ENCODE results near the gene NDUFS4. TPM values are rescaled to one million over a fixed set of nuclear protein-coding genes. Genes with fewer than 3 reads are reported as not detected.

The NDUFS4 gene
- total RNA-seq, 3 donors from 2014 or later (not counting 1 experiment from before 2014, with no cell fraction given): 22.4 to 33.1 (median 25.7) TPM

GRCh38 chr5:53580547-53580946, 20.1 kb downstream of the NDUFS4 start:
- no peaks in the 10 kb centered on the region for H3K9me3 Mint-ChIP-seq
- H3K36me3 Mint-ChIP-seq: no peaks in the 10 kb centered on the region
- no peak overlapping the region for H3K27ac ChIP-seq (ENCODE audit: low read length)
- DNase-seq: no peak
- no peaks in the 10 kb centered on the region for H3K27me3 Mint-ChIP-seq (ENCODE audit: low read depth in 2 of 2)
- TF ChIP-seq CTCF (IDR thresholded peaks at IDR 0.05): no peak
- H3K27me3 ChIP-seq (ENCODE audit: control insufficient read depth, insufficient read depth, low read length): no peaks in the 10 kb centered on the region
- no peak overlapping the region for H3K4me3 Mint-ChIP-seq
- no peaks in the 10 kb centered on the region for H3K4me1 ChIP-seq (ENCODE audit: control insufficient read depth, insufficient read depth, low read length)
- WGBS (ENCODE audit: insufficient coverage): 95% methylated on average over 7 of the region's 7 CpGs
- H3K4me1 Mint-ChIP-seq: peaks cover 41 to 47% of the 10 kb centered on the region in 2 donors
- no peaks in the 10 kb centered on the region for H3K36me3 ChIP-seq (ENCODE audit: control insufficient read depth, insufficient read depth, low read length)
- intact Hi-C loops (cut with micrococcal nuclease): no loop called here
- H3K4me3 ChIP-seq (ENCODE audit: low read length): no peak overlapping the region
- no peak overlapping the region for H3K27ac Mint-ChIP-seq
- H3K9me3 ChIP-seq (ENCODE audit: control insufficient read depth, insufficient read depth, low read length): no peaks in the 10 kb centered on the region
- ATAC-seq: no peak

GRCh38 chr5:53582225-53582624, 21.8 kb downstream of the NDUFS4 start:
- Mint-ChIP-seq H3K36me3 (no peaks in the 10 kb centered on the region), H3K27me3 (ENCODE audit: low read depth in 2 of 2) (no peaks in the 10 kb centered on the region), H3K4me1 (peaks cover 31 to 35% of the 10 kb centered on the region in 2 donors), H3K9me3 (no peaks in the 10 kb centered on the region), H3K27ac (no peak overlapping the region), H3K4me3 (no peak overlapping the region)
- Histone ChIP-seq H3K4me1 (ENCODE audit: control insufficient read depth, insufficient read depth, low read length) (no peaks in the 10 kb centered on the region), H3K36me3 (ENCODE audit: control insufficient read depth, insufficient read depth, low read length) (no peaks in the 10 kb centered on the region), H3K9me3 (ENCODE audit: control insufficient read depth, insufficient read depth, low read length) (no peaks in the 10 kb centered on the region), H3K27me3 (ENCODE audit: control insufficient read depth, insufficient read depth, low read length) (no peaks in the 10 kb centered on the region), H3K27ac (ENCODE audit: low read length) (no peak overlapping the region), H3K4me3 (ENCODE audit: low read length) (no peak overlapping the region)
- ATAC-seq (no peak), DNase-seq (no peak)
- intact Hi-C loops (cut with micrococcal nuclease): no loop called here
- WGBS (ENCODE audit: insufficient coverage): 81% methylated on average over 4 of the region's 4 CpGs
- TF ChIP-seq CTCF (IDR thresholded peaks at IDR 0.05): no peak

- no peaks in the 10 kb centered on the region for H3K9me3 ChIP-seq (ENCODE audit: control insufficient read depth, insufficient read depth, low read length)
- Mint-ChIP-seq H3K4me1 (peaks cover 42 to 73% of the 10 kb centered on the region in 2 donors), H3K36me3 (no peaks in the 10 kb centered on the region), H3K27ac (peak overlapping the region in 1 of 2 donors; percentile 27), H3K27me3 (ENCODE audit: low read depth in 2 of 2) (no peaks in the 10 kb centered on the region), H3K4me3 (no peak overlapping the region), H3K9me3 (no peaks in the 10 kb centered on the region)
- TF ChIP-seq CTCF (IDR thresholded peaks at IDR 0.05): no peak
- no peak for ATAC-seq
- no peak for DNase-seq
- intact Hi-C loops (cut with micrococcal nuclease): no loop called here
- H3K36me3 ChIP-seq (ENCODE audit: control insufficient read depth, insufficient read depth, low read length): peaks cover 2% of the 10 kb centered on the region
- no peaks in the 10 kb centered on the region for H3K27me3 ChIP-seq (ENCODE audit: control insufficient read depth, insufficient read depth, low read length)
- WGBS (ENCODE audit: insufficient coverage): no CpG with 5 or more reads among the region's 1 CpG
- H3K4me3 ChIP-seq (ENCODE audit: low read length): no peak overlapping the region
- H3K4me1 ChIP-seq (ENCODE audit: control insufficient read depth, insufficient read depth, low read length): peaks cover 2% of the 10 kb centered on the region
- H3K27ac ChIP-seq (ENCODE audit: low read length): no peak overlapping the region
Measured at GRCh38 chr5:53590759-53591158, 30.3 kb downstream of the NDUFS4 start.

- Mint-ChIP-seq H3K27me3 (ENCODE audit: low read depth in 2 of 2) (no peaks in the 10 kb centered on the region), H3K9me3 (no peaks in the 10 kb centered on the region), H3K36me3 (no peaks in the 10 kb centered on the region), H3K4me1 (peaks cover 43 to 70% of the 10 kb centered on the region in 2 donors), H3K27ac (peak overlapping the region in 1 of 2 donors; percentile 7), H3K4me3 (no peak overlapping the region)
- no peak overlapping the region for H3K4me3 ChIP-seq (ENCODE audit: low read length)
- intact Hi-C loops (cut with micrococcal nuclease): no loop called here
- H3K36me3 ChIP-seq (ENCODE audit: control insufficient read depth, insufficient read depth, low read length): no peaks in the 10 kb centered on the region
- no peak overlapping the region for H3K27ac ChIP-seq (ENCODE audit: low read length)
- WGBS (ENCODE audit: insufficient coverage): no CpG with 5 or more reads among the region's 1 CpG
- no peaks in the 10 kb centered on the region for H3K9me3 ChIP-seq (ENCODE audit: control insufficient read depth, insufficient read depth, low read length)
- DNase-seq: no peak
- H3K4me1 ChIP-seq (ENCODE audit: control insufficient read depth, insufficient read depth, low read length): no peaks in the 10 kb centered on the region
- ATAC-seq: no peak
- TF ChIP-seq CTCF (IDR thresholded peaks at IDR 0.05): no peak
- no peaks in the 10 kb centered on the region for H3K27me3 ChIP-seq (ENCODE audit: control insufficient read depth, insufficient read depth, low read length)
Measured at GRCh38 chr5:53594419-53594818, 34.0 kb downstream of the NDUFS4 start.
